HG02885 (cell line): ENCODE measurements around the gene NFX1.
"Not testable (repeated sequence)": the region's sequence is repeated elsewhere in the genome, so short reads cannot be mapped to it uniquely, and the experiment has no call there.

Source experiments
- ATAC-seq: cut with Tn5 transposase; IDR thresholded peaks from one replicate; pipeline ENCODE4 v1.9.1; 2021; ENCODE audit warnings: mild to moderate bottlenecking; ENCODE audit not compliant: unreplicated experiment, poor library complexity

Gene NFX1

DNA sequence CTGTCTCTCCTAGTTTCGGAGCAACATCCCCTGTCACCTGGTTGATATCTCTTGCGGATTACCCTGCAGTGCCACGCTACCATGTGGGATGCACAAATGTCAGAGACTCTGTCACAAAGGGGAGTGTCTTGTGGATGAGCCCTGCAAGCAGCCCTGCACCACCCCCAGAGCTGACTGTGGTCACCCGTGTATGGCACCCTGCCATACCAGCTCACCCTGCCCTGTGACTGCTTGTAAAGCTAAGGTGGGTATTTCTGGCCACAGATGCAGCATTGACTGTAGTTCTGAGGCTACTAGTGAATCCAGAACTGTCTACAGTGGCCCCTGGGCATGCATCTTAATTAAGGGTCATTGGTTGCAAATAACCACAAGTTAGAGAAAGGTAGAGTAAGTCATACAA is 61.2 kb downstream of the NFX1 start:
- no peak for ATAC-seq

DNA sequence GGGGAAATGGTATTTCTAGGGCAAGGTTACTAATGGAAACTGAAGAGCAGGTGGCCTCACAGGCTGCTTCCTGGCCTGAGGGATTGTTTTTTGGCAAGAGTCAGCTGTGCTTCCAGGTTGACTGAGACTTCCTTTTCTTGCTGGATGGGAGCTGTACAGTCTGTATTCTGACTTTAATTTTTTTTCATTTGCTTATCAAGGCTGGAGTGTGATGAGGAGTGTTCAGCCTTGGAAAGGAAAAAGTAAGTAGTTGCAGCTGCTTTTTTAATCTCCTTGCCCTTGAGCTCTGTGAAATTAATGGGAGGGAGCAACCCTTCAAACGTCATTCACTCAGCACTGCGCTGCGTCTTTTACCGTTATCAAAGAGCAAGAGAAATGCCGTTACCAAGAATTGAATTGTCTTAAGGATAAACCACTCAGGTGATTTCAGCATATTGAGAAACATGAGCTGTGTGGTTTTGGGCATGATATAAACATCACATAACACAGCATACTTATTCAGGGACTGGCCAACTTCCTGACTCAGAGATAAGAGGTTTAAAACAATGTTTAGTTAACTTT is 64.4 kb downstream of the NFX1 start:
- no peak for ATAC-seq

DNA sequence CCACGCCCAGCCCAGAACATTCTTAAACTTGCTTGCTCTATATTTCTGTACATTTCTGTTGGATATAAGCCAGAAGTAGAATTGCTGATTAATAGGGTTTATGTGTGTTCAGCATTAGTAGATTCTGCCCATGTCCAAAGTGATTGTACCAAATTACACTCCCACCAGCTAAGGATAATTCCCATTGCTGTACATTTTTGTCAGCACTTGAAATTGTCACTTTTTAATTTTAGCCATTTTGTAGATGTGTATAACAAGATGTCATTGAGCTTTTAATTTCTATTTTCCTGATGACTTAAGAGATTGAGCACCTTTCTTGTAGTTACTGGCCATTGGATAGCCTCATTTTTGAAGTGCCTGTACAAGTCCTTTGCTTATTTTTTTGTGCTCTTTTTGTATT is 65.6 kb downstream of the NFX1 start:
- no peak for ATAC-seq

DNA sequence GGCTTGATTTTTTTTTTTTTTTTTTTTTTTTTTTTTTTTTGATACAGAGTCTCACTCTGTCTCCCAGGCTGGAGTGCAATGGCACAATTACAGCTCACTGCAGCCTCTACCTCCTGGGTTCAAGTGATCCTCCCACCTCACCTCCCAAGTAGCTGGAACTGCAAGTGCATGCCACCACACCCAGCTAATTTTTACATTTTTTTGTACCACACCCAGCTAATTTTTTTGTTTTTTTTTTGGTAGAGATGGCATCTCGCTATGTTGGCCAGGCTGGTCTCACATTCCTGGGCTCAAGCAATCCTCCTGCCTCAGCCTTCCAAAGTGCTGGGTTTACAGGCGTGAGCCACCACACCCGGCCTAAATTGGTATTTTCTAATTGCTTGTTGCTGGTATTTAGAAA is 68.3 kb downstream of the NFX1 start:
- ATAC-seq, result not testable (repeated sequence)

DNA sequence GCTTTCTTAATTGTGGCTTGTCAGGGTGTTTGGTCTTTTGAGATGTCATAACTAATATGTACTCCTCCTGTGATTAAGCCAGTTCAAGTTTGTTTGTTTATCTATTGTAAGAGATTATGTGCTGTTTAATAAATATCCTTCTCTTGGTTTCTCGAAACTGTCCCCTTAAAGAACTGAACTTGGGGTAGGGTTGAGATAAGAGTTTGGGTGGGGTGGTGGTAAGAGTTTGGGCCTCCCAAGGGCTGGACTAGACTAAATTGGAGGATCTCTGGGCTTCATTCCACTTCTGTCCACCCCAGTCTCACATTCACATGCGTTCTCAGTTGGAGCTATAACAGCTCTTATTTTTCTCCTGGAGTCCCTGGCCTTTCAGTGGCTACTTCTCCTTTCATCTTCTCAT is 73.8 kb downstream of the NFX1 start:
- ATAC-seq, result no peak

DNA sequence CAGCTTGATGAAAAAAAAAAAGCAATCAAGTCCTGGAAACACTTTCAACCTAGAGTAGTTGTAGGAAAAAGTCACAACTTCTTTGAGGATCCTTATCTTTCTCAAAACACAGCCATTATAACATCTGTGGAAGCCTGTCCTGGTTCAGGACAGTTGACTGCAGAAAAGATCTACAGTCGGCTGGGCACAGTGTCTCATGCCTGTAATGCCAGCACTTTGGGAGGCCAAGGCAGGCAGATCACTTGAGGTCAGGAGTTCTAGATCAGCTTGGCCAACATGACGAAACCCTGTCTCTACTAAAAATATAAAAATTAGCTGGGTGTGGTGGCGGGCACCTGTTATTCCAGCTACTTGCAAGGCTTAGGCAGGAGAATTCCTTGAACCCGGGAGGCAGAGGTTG is 74.5 kb downstream of the NFX1 start:
- ATAC-seq, result not testable (repeated sequence)

DNA sequence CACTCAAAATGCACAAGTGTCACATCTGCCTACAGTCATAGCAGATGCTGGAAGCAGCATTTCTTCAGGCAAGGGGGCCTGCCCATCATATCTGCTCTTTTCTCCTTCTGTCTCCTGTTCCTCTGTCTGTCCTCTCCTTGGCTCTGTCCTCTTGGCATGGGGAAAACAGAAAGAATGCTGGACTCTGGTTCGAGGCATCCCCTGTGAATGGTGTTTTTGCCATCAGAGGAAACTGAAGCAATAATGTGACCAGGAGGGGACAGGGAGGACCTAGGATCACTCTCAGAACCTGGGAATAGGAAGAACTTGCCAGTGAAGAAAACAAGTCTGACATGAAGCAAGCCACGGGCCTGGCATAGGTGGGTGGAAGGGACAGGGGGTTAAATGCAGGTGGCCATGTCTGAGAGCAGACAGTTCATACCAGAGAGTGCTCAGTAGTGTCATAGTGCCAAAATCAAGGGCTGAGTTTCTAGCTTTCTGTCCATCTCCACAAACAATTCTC is 76.7 kb downstream of the NFX1 start:
- ATAC-seq, result no peak

DNA sequence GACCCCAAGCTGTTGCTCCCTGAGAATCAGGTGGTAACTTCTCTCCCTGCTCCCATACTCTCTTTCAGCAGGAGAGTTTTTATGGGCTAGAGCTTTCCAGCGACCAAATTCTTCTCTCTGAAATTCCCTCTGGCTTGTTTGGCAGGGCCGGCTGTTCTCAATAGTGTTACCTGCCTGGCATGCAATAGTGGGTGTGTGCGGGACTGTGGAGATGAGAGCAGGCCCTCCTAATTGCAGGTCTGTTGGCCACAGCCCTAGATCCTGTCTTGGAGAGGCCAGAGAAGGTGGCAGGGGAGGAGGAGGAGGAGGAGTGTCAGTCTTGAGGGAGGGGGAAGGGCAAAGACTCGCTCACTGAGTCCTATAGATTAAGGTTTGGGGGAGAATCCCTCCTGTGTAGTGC is 82.6 kb downstream of the NFX1 start:
- no peak for ATAC-seq

DNA sequence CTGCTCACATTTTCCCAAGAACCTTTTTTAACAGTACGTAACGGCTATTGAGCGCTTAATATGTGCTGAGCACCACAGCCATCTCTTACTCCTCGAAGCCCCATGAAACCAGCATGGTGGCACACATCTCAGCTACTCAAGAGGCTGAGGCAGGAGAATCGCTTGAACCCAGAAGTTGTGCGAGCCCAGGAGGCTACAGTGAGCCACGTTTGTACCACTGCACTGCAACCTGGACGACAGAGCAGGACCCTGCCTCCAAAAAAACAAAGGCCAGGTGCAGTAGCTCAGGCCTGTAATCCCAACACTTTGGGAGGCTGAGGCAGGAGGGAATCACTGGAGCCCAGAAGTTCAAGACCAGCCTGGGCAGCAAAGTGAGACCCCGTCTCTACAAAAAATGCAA is 83.9 kb downstream of the NFX1 start:
- no peak for ATAC-seq

DNA sequence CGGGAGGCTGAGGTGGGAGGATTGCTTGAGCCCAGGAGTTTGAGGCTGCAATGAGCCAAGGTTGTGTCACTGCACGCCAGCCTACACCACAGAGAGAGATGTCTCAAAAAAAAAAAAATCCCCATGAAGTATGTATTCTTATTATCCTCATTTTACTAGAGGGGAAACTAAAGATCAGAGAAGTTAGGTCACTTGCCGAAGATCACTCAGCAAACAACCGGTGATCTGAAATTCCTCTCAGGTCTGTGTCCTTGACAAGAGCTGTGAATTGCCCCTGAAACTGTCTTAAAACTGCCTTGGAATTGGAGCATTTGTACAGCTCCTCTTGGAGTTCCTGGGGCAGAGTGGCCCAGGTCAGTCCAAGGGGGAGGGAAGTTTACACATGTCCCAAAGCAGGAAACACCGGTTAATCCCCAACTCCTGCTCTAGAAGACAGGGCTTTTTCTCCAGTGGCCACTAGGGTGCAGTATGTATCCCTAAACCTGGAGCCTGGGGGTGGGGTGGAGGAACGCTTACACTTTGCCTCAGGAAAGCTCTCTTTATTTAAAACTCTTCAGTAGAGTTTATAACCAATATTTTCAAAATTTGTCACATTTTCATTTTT is 84.4 kb downstream of the NFX1 start:
- peak; percentile 72 for ATAC-seq

DNA sequence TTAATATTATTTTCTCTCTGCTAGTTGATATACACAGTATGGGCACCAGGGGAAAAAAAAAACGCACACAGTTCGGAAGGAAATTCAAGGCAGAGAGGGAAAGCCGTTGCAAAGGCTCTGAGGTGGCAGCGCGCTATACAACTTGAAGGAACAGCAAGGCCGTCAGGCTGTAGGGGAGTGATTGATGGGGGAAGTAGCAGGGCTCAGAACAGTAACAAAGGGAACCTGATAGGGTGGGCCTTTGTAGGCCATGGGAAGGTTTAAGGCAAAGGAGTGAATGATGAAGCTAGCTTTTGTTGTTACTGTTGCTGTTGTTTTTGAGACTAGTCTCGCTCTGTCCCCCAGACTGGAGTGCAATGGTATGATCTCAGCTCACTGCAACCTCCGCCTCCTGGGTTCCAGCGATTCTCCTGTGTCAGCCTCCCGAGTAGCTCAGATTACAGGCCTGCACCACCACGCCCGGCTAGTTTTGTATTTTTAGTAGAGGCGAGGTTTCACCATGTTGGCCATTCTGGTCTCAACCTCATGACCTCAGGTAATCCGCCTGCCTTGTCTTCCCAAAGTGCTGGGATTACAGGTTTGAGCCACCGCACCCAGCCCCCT is 85.0 kb downstream of the NFX1 start:
- no peak for ATAC-seq

DNA sequence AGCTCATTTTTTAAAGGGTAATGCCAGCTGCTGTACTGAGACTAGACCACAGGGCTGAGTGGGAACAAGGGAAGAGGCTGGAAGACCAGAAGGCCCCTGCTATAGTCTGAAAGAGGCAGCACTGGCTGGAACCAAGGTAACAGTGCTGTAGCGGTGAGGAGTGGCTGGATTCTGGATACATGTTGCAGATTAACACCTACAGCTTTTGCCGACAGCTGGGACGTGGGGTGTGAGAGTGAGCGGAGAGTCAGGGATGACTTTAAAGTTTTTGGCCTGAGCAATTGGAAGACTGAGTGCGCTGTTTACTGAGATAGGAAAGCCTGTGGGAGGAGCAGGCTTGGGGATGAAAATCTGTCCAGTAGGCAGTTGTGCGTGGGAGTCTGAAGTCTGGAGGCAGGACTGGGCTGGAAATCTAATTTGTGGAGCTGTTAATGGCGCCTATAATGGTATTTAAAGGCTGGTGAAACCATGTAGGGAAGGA is 85.6 kb downstream of the NFX1 start:
- ATAC-seq, result no peak

DNA sequence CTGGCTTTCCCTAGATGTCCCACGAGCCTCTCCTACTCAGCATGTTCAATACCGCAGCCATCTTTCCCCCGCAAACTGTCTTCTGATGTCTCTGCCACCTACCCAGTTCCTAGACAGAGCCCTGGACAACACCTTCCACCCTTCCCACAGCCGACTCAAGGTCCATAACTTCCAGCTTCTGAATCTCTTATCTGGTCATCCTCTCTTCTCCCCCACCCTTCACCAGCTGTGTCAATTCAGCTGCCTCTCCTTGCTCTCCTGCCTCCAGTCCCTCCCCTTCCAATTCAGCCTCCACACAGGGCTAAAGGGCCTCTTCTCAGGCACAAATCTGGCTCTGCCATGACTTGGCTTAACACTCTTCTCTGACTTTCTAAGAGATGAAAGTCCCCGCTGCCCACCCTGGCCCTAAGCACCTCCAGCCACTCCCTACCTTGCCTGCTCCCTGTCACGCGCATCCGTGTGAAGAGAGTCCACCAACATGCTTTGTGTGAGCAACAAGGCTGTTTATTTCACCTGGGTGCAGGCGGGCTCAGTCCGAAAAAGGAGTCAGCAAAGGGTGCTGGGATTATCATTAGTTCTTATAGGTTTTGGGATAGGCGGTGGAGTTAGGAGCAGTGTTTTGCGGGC is 86.9 kb downstream of the NFX1 start:
- no peak for ATAC-seq

DNA sequence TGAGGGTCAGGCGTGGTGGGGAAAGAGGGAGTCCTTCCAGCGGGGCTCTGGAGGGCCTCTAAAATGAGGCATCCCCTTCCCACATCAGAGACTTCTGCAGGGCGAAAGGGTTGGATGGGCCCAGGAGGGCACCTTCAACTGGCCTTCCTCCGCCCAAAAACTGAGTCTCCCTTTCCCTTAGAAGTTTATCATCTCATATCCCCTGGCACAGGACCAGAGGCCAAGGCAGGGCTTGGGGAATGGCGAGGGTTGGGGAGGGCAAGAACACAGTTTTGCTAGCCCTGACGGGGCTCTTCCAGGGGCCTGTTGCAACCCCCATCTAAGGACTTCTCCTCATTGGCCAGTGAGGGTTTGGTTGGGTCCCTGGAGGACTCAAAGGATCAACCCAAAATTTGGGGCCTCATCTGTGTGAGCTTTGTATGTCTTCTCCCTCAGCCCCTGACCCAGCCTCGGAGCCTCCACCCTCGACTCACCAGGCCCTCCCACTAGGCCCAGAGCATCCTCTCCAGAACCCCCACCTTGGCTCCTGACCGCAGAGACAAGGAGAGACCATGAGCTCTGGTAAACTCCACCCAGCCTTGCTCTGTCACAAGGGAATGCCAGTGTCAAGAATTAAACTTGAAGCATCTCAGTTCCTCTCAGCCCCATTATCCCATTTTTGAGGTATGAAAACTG is 87.9 kb downstream of the NFX1 start:
- ATAC-seq, result no peak

DNA sequence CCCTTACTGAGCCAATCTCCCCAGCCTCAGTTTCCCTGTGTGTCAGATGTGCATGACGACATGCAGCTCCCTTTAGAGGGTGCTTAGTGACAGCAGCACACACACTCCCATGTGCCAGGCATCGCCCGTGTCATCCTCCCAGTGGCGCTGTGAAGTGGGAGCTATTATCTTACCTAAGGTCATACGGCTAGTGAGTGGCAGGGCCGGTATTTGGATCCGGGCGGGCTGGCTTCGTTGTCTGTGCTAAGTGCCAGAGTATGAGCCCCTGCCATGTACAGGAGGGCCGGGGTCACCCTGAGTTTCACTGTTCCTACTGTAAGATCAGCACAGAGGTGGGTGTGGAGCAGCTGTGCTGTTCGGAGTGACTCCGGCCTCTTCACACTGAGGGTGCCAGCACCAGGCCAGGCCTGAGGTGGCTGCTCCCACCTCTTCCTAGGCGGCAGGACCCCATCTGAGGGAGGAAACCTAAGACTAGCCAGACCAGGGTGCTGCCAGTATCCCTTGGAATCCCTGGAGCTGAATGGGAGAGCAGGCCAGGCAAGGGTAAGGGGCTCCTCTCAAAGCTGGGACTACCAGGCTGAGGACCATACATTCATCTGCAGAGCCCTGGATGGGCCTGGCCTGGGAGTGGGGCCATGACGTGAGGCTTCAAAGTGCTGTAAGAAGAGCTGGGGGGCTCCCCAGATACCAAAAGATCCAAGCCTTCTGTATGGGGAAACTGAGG is 89.5 kb downstream of the NFX1 start:
- ATAC-seq, result no peak

DNA sequence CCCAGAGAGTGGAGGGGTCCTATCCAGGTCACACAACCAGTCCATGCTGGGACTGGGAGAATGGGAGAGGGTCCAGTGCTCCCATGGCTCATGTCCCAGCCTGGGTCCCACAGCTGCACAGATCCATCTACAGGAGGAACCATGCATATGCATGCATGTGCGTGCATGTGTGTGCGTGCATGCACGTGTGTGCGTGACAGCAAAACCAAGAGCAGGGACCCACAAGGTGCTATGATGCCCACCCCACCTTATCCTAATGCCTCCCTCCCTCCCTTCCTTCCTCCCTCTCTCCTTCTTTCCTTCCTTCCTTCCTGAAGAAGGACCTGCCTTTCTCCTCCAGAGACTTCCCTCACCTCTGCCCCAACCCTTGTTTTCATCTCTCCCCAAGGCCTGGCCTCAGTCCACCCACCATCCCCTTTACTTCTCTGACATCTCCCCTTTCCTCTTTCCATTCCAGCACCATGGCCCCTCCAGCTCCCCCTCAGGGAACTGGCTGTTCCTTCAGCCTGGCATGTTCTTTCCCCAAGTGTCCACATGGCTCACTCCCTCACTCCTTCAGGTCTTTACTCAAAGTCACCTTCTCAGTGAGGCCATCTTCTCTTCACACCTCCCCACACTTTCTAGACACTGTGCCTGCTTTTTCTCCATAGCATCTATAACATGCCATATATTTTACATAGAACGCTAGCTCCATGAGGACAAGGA is 90.2 kb downstream of the NFX1 start:
- no peak for ATAC-seq

DNA sequence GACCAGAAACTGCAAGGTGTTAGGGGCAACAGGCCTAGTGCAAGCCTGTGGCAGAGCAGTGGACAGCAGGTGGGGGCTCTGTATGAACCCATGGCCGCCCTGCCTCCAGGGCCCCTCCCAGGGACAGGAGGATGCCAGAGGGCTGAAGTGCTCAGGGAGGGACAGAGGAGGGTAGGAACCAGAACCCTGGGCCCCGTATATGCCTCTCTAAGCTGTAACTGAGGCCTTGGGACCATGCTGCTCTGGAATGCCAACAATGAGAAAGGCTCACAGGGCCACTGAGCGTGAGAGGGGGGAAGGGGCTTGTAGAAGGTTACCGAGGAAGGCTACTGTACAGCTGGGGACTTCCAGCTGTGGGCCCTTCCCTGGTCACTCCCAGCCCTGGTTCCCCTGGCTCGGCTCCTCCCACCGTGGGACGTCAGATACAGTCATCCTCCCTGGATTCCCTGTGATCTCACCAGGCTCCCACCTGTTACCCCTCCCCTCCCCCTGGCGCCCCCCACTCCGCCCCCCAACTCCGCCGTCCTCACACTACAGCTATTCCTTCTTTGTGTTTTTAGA is 91.0 kb downstream of the NFX1 start:
- no peak for ATAC-seq

DNA sequence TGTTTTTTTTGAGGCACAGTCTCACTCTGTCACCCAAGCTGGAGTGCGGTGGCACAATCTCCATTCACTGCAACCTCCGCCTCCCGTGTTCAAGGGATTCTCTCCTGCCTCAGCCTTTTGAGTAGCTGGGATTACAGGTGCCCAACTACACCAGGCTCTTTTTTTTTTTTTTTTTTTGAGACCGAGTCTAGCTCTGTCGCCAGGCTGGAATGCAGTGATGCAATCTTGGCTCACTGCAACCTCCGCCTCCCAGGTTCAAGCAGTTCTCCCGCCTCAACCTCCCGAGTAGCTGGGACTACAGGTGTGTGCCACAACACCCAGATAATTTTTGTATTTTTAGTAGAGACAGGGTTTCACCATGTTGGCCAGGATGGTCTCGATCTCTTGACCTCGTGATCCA is 92.1 kb downstream of the NFX1 start:
- ATAC-seq, result not testable (repeated sequence)

DNA sequence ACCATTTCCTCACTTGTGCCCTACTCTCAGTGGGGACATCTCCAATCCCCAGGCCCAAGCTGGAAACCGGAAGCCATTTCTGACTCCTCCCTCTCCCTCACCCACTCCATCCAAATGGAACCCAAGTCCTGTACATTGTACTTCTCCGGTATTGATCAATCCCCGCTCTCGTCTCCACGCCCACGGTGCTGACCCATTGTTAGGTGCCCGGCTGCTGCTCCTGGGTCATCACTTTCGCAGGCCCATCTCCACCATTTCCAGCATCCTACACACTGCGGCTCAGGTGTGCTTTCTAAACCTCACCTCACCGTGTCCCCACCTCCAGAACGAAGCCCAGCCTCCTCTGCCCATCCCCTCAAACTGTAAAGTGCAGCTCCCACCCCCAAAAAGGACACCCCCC is 93.1 kb downstream of the NFX1 start:
- ATAC-seq, result not testable (repeated sequence)
